ENCODE measurements around the gene GRIA3.

Gene GRIA3

GRCh38 chrX:123184219-123184865 is at the start of gene GRIA3:
Gene GRIA3, plus strand, starts transcription at chrX:123184278. Its CDS starts 258 bp downstream, at chrX:123184536.
- DNase-seq: no peak

GRCh38 chrX:123138473-123138872 is 45.6 kb upstream of the GRIA3 start:
- DNase-seq: no peak

- DNase-seq: no peak
Measured at GRCh38 chrX:123140454-123140853, 43.6 kb upstream of the GRIA3 start.

DNA sequence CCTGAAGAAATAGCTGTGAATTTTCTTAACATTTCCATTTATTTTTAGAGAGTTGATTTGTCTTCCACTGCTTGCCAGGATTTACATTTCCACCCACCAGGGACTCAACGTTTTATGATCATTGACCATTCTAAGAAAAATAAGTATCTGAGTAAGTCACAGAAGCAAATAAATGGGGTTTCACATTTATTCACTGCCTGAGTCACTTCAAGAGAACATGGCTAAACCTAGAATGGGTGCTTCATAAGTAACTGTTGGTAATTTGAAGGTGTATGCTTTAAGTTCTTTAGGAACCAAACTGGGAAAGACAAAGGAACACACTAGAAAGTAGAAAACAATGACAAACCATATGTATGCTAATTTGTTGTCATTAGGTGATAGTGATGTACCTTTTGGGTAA is 43.2 kb upstream of the GRIA3 start:
- DNase-seq: no peak

DNA sequence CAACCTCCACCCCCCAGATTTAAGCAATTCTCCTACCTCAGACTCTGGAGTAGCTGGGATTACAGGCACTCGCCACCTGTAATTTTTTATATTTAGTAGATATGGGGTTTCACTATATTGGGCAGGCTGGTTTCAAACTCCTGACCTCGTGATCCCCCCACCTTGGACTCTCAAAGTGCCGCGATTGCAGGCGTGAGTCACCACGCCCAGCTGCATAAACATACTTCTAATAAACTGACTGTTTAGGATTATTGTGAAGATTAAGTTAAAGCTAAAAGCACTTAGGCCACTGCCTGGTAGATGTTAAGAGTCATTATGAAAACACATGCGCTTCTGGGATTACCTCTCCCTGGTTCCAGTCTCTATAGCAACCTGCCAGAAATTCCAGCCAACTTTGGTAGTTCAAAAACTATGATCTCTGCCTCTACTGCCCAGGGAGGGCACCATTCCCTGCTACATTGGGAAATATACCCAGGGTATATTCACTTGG is 30.2 kb upstream of the GRIA3 start:
- DNase-seq: no peak

- DNase-seq: no peak
Measured at GRCh38 chrX:123155327-123155726, 28.8 kb upstream of the GRIA3 start.

DNA sequence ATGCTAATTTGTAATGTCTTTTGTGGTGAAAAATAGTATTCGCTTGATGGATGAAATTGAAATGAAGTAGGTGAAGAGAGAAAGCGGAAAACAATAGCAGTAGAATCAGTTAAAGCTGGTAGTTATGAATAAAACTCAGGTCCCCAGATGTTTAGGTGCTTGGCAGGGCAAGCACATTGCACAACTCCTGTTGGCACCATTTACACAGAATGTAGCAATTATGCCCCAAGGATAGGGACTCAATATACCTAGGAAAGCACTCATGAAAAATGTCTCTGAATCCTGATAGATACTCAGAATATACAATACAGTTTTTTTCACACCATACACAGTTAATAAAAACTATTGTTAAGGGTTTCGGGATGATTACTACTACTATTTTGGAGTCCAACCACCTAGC is 26.5 kb upstream of the GRIA3 start:
- DNase-seq: no peak

DNA sequence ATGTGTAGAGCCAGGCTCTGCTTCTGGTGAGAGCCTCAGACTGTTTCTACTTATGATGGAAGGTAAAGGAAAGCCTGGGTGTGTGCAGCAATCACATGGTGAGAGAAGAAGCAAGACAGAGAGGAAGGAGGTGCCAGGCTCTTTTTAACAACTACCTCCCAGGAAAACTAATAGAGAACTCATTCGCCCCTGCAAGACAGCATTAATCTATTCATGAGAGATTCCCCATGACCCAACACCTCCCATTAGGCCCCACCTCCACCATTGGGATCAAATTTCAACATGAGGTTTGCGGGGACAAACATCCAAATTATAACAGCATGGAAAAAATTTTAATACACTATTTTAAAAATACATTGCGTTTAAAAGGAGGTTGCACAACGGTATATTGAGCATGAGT is 24.7 kb upstream of the GRIA3 start:
- DNase-seq: no peak

- DNase-seq: no peak
Measured at GRCh38 chrX:123167621-123168020, 16.5 kb upstream of the GRIA3 start.

DNA sequence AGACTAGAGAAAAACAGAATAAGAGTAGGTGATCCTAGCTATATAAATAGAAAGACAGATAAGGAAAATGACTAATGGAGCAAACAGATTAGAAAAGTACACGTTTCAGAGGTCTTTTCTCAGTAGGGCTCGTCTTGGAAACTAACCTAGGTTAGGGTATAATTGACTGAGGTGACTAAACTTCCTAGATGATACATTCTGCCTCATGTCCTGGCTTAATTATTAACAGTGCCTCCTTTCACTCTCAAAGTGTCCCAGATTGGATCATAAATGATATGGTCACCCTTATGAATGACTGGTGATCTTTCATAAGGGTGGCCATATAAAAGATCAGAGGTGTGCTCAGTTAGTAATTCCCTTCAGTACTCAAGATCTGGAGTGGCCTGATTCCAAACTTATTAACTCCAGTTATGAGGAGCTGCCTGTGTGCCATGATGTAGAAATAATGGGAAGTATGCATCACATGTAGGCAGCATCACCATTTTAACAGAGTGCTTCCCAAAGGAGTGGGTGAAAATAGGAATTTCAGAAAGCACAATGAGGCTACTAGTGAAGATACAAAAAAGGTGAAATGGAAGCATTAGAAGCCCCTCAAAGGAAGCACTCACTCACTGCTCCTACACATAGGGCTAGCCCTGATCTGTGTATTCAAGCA is 14.7 kb upstream of the GRIA3 start:
- no peak for DNase-seq

DNA sequence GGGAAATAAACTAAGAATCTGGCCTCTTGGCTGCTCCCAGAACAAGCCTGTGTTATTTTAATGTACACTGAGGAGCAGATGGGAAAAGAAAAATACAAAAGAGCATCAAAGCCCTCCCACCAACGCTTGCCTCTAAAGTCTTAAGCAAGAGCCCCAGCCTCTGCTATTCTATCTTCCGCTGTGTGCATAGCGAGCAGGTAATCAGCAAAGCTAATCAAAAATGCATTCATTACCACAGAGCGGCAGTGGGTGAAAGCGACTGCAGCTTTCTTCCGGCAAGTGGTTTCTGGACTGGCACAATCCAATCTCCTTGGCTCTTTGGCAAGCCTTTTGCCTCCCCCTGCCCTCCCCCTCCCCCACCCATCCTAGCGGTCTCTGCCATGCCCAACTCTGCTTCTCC is 13.5 kb upstream of the GRIA3 start:
- DNase-seq: no peak

DNA sequence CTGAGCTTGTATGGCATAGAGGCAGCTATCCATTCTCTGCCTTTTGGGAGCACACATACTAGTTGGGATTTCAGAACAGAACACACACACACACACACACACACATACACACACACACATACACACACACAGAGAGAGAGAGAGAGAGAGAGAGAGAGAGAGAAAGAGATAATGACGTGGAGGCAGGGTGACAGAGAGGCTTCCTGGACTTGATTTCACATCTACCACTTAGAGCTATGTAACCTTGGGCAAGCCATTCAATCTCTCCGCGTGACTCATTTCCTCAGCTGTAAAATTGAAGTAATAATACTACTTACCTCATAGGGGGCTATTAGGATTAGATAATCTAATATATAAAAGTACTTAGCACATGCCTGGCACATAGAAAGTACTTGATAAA is 12.3 kb upstream of the GRIA3 start:
- no peak for DNase-seq

GRCh38 chrX:123172869-123173268 is 11.2 kb upstream of the GRIA3 start:
- DNase-seq: no peak

DNA sequence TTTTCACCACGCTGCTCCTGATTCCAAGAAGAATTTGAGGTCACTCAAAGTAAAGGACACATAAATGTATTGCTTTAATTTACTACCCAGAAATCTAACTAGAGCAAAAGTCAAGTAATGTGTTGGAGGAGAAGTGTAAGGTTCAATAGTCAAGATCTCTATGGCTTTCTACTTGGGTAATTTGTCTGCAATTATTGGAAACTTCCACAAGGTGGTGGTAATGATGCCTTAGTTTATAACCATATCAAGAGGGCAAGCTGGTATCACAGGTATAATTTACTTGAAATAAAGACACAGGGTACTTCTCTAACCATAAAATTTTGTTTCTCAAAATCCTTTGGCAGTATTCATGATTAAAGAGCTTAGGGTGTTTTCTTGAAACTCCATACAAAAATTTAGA is 10.2 kb upstream of the GRIA3 start:
- DNase-seq: no peak

DNA sequence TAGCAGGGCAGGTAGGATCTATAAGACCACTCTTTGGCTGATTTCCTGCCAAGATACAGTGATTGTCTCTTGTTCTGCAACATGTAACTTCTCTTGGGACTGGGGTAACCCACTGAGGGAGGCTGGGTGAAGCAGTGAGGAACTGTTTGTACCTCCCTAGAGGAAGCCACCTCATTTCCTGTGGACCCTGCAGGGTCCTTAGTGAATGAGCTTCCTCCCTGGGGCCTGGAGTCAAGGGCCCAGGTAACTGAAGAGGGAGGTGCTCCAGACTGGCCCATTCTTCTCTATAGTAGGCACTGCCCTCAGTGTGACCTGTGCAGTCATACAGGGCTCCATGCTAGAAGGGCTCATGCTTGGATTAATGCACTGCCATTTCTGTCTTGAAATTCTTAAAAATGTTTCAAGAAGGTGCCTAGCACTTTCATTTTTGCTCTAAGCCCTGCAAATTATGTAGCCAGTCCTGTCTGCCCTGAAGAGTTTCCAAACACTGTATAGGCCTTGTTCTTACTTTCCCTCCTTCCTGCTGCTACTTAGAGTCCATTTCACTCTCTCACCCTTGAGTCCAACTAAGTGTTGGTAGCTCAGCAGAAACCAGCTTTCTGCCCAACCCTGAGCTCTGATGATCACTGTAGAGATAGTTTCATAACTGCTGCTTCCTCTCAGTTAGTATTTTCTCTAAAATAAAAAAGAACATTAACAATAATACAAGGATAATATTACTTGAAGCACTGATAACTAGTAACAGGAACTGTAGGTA is 8.5 kb upstream of the GRIA3 start:
- no peak for DNase-seq

DNA sequence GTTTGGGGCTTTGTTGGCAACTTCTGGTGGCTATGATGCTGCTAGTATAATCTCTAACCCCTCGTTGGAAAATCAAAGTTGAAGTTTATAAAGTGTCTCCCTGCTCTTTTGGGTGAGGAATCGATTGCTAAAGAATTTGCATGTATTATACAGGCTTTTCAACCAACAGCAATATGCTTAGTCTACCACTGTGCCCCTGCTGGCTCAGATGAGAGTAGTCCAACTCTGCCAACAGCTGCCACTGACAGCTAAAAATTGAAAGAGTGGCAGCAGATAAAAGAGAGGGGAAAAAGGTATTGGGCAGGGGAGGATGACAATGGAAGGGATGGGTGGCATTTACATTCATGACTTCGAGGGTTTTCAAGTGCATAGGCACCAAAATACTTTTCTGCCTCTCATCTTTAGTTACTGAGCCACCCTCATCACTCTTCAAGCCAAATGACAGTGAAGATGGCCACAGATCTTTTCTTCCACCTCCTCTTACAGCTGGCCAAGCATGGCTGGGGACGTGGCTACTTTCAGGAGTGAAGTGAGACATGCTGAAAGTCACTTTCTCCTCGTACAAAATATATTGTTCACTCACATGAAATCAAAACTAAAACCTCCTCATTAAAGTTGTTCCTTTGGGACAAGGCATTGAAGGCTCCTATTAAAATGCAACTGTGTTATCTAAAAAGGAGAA is 2.7 kb upstream of the GRIA3 start:
- no peak for DNase-seq

DNA sequence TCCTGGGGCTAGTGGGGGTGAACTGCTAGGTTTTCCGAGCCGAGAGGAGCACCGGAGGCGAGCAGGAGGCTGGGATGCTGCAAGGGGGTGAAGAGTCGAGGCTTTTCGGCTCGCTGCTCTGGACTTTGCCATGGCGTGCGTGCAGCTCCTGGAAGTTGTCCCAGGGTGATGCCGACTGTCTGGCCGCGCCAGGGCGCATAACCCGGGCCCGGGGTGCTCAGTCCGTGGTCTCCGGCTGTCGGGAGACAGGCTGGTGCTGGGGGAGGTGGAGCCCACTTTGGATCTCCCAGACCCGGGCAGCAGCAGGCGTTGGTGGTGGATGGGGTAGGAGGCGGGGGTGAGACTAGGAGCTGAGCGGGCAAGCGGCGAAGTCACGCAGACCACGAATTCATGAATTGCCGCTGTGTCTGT is 793 bp downstream of the GRIA3 start:
- no peak for DNase-seq

DNA sequence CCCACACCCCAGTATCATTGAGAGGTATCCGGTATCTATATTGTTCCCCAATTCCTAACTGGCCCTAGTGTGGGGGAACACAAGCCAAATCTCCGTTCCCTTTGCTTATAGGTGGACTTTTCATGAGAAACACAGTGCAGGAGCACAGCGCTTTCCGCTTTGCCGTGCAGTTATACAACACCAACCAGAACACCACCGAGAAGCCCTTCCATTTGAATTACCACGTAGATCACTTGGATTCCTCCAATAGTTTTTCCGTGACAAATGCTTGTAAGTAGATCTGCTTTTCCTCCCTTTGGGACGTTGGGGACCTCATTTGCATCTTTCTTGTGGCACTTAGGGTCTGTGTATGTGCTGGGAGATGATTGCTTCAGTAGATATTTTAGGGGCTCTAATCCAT is 1.6 kb downstream of the GRIA3 start:
- DNase-seq: no peak

- DNase-seq: no peak
Measured at GRCh38 chrX:123186801-123187200, 2.7 kb downstream of the GRIA3 start.

DNA sequence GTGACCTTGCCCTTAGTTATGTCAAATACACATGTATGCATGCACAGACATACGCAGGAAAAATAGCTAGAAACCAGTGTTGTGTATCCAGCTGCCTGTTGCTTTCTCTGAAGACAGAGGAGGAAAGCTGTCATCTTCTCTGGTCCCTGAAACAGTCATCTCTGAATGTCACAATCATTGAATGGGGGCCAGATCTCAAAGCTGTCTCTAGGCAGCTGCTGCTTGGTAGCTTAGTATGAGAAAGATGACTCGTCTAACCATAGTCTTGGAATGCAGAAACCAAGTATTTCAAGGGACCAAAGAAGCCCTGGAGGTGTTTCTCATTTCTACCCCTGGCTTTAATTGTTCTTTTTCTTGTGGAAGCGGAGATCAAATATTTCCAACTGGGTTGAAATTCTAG is 4.0 kb downstream of the GRIA3 start:
- no peak for DNase-seq

DNA sequence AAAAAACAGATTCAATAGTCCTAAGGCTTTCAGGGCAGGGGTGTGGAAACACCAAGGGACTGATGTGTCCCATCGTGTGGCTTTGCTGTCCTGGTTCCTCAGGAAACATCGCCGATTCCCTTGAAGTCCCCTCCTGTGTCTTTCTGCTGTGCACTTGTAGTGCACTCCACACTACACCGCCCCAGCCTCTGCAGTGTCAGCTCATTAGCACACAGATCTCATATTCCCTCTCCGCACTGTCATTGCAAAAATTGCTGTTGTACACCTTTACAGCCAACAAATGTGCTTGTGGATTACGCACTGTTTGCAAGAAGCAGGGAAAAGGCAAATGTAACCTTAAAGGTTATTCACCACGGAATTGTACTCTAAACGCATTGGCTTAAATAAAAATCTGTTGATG is 5.3 kb downstream of the GRIA3 start:
- no peak for DNase-seq

- no peak for DNase-seq
Measured at GRCh38 chrX:123190096-123190495, 6.0 kb downstream of the GRIA3 start.

- DNase-seq: no peak
Measured at GRCh38 chrX:123193101-123193500, 9.0 kb downstream of the GRIA3 start.

DNA sequence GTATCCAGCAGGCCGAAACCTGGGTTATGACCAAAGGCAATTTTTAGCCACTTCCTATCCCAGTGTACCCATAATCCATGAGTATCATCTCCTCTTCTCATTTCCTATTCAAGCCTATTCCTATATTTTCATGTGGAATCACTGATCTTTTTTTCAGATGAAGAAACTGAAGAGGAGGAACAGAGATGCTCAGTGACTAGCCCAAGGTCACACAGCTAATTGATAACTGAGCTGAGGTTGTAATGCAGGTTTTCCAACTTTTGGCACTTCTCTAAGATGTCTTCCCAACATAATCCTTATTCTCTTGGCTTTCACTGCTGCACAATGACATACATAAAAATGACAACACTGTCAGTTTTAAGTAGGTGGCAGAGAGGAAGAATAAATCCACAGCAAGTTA is 15.3 kb downstream of the GRIA3 start:
- no peak for DNase-seq

Data from NCI-H226 (cell line).